Stimulated activated CD4-positive, alpha-beta T cell treated with anti-CD3 and anti-CD28 coated beads, TNF-alpha, amount 100 ng/mL, for 24 hours (primary cell): ENCODE results near the gene MYH15.

ENCODE experiments used
- DNase-seq, 3 experiments: peaks; one replicate each; pipeline ENCODE4 v3.0.0-alpha.2; 2020; ENCODE audit warnings: low read depth in 3 of 3

MYH15 gene

GRCh38 chr3:108334701-108335100 lies 175.7 kb downstream of the MYH15 start:
- no peak for DNase-seq

DNA sequence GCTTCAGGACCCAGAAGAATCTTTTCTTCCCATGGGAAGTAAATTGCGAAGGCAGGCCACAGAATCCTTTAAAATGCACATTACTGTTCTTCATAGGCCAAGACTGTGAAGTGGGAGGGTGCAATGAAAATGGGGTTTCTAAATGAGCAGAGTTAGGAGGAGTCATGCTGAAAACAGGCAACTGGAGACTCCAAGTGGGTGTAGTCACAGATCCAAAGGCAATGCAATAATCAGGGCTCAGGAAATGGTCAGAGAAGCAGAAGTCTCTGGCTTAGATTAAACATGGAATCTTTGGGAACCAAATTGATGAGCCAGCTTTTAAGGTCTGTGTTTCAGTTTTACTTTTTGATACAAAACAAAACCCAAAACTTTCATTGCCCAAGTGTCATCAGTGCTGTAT lies 176.4 kb downstream of the MYH15 start:
- no peak for DNase-seq

GRCh38 chr3:108331792-108332191 lies 178.6 kb downstream of the MYH15 start:
- no peak for DNase-seq
